Measurements from ENCODE around the gene ELN. TPM values are rescaled to one million over a fixed set of nuclear protein-coding genes. Genes with fewer than 3 reads are reported as not detected.
"Not testable (repeated sequence)": the region's sequence is repeated elsewhere in the genome, so short reads cannot be mapped to it uniquely, and the experiment has no call there.

Gene ELN
- total RNA-seq, 8 experiments from 2014 or later: 0.69 to 7.7 (median 2.0) TPM

- Histone ChIP-seq H3K27ac (no peak overlapping the region), H3K4me1 (replicated peaks in 1 of 2) (peaks cover 4 to 9% of the 10 kb centered on the region in 2 donors), H3K4me3 (no peak overlapping the region)
- ATAC-seq (replicated peaks in 6 of 8): no peak
- in situ Hi-C loops (cut with MboI; ENCODE audit: low pct_unique_long_range_greater_than_20kb in 2 of 9, low sequenced_read_pairs in 9 of 9, unreplicated experiment in 9 of 9): no loop called here
- 70 to 100% (median 87%) methylated on average over 1 to 3 of the region's 12 CpGs; no CpG with 5 or more reads in 4 of the 10 experiments for WGBS, 10 experiments
Observed at GRCh38 chr7:74040791-74041520, 13.0 kb downstream of the ELN start.

- ATAC-seq (replicated peaks in 6 of 8): peak in 1 of 8 experiments; percentile 10
- 17 to 54% methylated on average over 6 to 7 of the region's 24 CpGs; no CpG with 5 or more reads in 8 of the 10 experiments for WGBS, 10 experiments
- peaks cover 4 to 9% of the 10 kb centered on the region in 2 donors for H3K4me1 ChIP-seq (replicated peaks in 1 of 2)
- H3K27ac ChIP-seq: no peak overlapping the region
- no peak overlapping the region for H3K4me3 ChIP-seq
- in situ Hi-C loops (cut with MboI; ENCODE audit: low pct_unique_long_range_greater_than_20kb in 2 of 9, low sequenced_read_pairs in 9 of 9, unreplicated experiment in 9 of 9): no loop called here
Observed at GRCh38 chr7:74042746-74043522, 15.0 kb downstream of the ELN start.

- Histone ChIP-seq H3K27ac (no peak overlapping the region), H3K4me1 (replicated peaks in 1 of 2) (peaks cover 4 to 9% of the 10 kb centered on the region in 2 donors), H3K4me3 (no peak overlapping the region)
- in situ Hi-C loops (cut with MboI; ENCODE audit: low pct_unique_long_range_greater_than_20kb in 2 of 9, low sequenced_read_pairs in 9 of 9, unreplicated experiment in 9 of 9): no loop called here
- 12% methylated on average over 5 of the region's 9 CpGs; no CpG with 5 or more reads in 9 of the 10 experiments for WGBS, 10 experiments
- peak in 4 of 8 experiments; percentile 35 to 78 (median 68) for ATAC-seq (replicated peaks in 6 of 8)
Observed at GRCh38 chr7:74043523-74043951, 15.6 kb downstream of the ELN start.

- peak in 7 of 8 experiments; percentile 8 to 96 (median 71) for ATAC-seq (replicated peaks in 6 of 8)
- Histone ChIP-seq H3K4me3 (no peak overlapping the region), H3K27ac (no peak overlapping the region), H3K4me1 (replicated peaks in 1 of 2) (peaks cover 4 to 9% of the 10 kb centered on the region in 2 donors)
- WGBS, 10 experiments: 0 to 67% (median 33%) methylated on average over 1 to 7 of the region's 20 CpGs; no CpG with 5 or more reads in 7 of the 10 experiments
- in situ Hi-C loops (cut with MboI; ENCODE audit: low pct_unique_long_range_greater_than_20kb in 2 of 9, low sequenced_read_pairs in 9 of 9, unreplicated experiment in 9 of 9): no loop called here
Observed at GRCh38 chr7:74044366-74045350, 16.7 kb downstream of the ELN start.

- ATAC-seq (replicated peaks in 6 of 8); in situ Hi-C loops (cut with MboI; ENCODE audit: low pct_unique_long_range_greater_than_20kb in 2 of 9, low sequenced_read_pairs in 9 of 9, unreplicated experiment in 9 of 9): not testable (repeated sequence)
Observed at GRCh38 chr7:74046581-74046980, 18.6 kb downstream of the ELN start.

GRCh38 chr7:74047804-74048380 is 19.9 kb downstream of the ELN start:
- Histone ChIP-seq H3K27ac (no peak overlapping the region), H3K4me3 (no peak overlapping the region), H3K4me1 (replicated peaks in 1 of 2) (peaks cover 4 to 9% of the 10 kb centered on the region in 2 donors)
- 0 to 100% (median 80%) methylated on average over 1 of the region's 5 CpGs; no CpG with 5 or more reads in 4 of the 10 experiments for WGBS, 10 experiments
- no peak for ATAC-seq (replicated peaks in 6 of 8)
- in situ Hi-C loops (cut with MboI; ENCODE audit: low pct_unique_long_range_greater_than_20kb in 2 of 9, low sequenced_read_pairs in 9 of 9, unreplicated experiment in 9 of 9): no loop called here

More at GRCh38 chr7:74046581-74046980, 18.6 kb downstream of the ELN start:
- not testable (repeated sequence) for H3K4me3 ChIP-seq; H3K4me1 ChIP-seq (replicated peaks in 1 of 2); H3K27ac ChIP-seq
- WGBS, 10 experiments: 71 to 88% methylated on average over 1 to 4 of the region's 7 CpGs; no CpG with 5 or more reads in 8 of the 10 experiments

- H3K4me1 ChIP-seq (replicated peaks in 1 of 2): peaks cover 4 to 7% of the 10 kb centered on the region in 2 donors
- no peak for ATAC-seq (replicated peaks in 6 of 8)
- H3K27ac ChIP-seq: no peak overlapping the region
- no peak overlapping the region for H3K4me3 ChIP-seq
- in situ Hi-C loops (cut with MboI; ENCODE audit: low pct_unique_long_range_greater_than_20kb in 2 of 9, low sequenced_read_pairs in 9 of 9, unreplicated experiment in 9 of 9): no loop called here
- 64 to 100% (median 82%) methylated on average over 1 to 2 of the region's 2 CpGs for WGBS, 10 experiments
Observed at GRCh38 chr7:74048999-74049599, 21.1 kb downstream of the ELN start.

- Histone ChIP-seq H3K4me3 (no peak overlapping the region), H3K4me1 (replicated peaks in 1 of 2) (peaks cover 0 to under 1% of the 10 kb centered on the region in 2 donors), H3K27ac (no peak overlapping the region)
- WGBS, 10 experiments: 48 to 74% (median 60%) methylated on average over 2 to 3 of the region's 3 CpGs; no CpG with 5 or more reads in 1 of the 10 experiments
- in situ Hi-C loops (cut with MboI; ENCODE audit: low pct_unique_long_range_greater_than_20kb in 2 of 9, low sequenced_read_pairs in 9 of 9, unreplicated experiment in 9 of 9): loop anchor here in 2 of 9 experiments (25.0 kb wide), 2 partner anchors 337 to 362 kb away; no protein-coding TSS in a partner anchor
- ATAC-seq (replicated peaks in 6 of 8): no peak
Observed at GRCh38 chr7:74049997-74050798, 22.2 kb downstream of the ELN start.

GRCh38 chr7:74051193-74051592 is 23.2 kb downstream of the ELN start:
- Histone ChIP-seq H3K4me1 (replicated peaks in 1 of 2) (no peaks in the 10 kb centered on the region), H3K4me3 (no peak overlapping the region), H3K27ac (no peak overlapping the region)
- 10 to 86% (median 58%) methylated on average over 1 to 4 of the region's 10 CpGs; no CpG with 5 or more reads in 5 of the 10 experiments for WGBS, 10 experiments
- peak in 3 of 8 experiments; percentile 17 to 34 (median 23) for ATAC-seq (replicated peaks in 6 of 8)
- in situ Hi-C loops (cut with MboI; ENCODE audit: low pct_unique_long_range_greater_than_20kb in 2 of 9, low sequenced_read_pairs in 9 of 9, unreplicated experiment in 9 of 9): loop anchor here in 2 of 9 experiments (25.0 kb wide), 2 partner anchors 336 to 361 kb away; no protein-coding TSS in a partner anchor

GRCh38 chr7:74051629-74052410 is 23.8 kb downstream of the ELN start:
- 23 to 75% (median 51%) methylated on average over 1 to 10 of the region's 16 CpGs; no CpG with 5 or more reads in 2 of the 10 experiments for WGBS, 10 experiments
- peak in 7 of 8 experiments; percentile 7 to 92 (median 31) for ATAC-seq (replicated peaks in 6 of 8)
- Histone ChIP-seq H3K4me3 (no peak overlapping the region), H3K4me1 (replicated peaks in 1 of 2) (no peaks in the 10 kb centered on the region), H3K27ac (no peak overlapping the region)
- in situ Hi-C loops (cut with MboI; ENCODE audit: low pct_unique_long_range_greater_than_20kb in 2 of 9, low sequenced_read_pairs in 9 of 9, unreplicated experiment in 9 of 9): loop anchor here in 2 of 9 experiments (25.0 kb wide), 2 partner anchors 335 to 360 kb away; no protein-coding TSS in a partner anchor
